RPMI7951 (cell line): ENCODE results near the gene NAV2. TPM values are rescaled to one million over a fixed set of nuclear protein-coding genes. Genes with fewer than 3 reads are reported as not detected.

ENCODE experiments used
- DNase-seq: peaks from one replicate; pipeline ENCODE4 v3.0.0-alpha.2; 2012; ENCODE audit warnings: low read depth
- total RNA-seq: library from RNA; depleted of rRNA; stranded (reverse); fragments of >200 nt; shearing (Covaris generic); gene quantifications from 2 replicates; pipeline ENCODE4 v1.2.3, GENCODE V29; 2014

Gene NAV2
- total RNA-seq, 1 experiment from 2014 or later: 7.1 TPM

DNA sequence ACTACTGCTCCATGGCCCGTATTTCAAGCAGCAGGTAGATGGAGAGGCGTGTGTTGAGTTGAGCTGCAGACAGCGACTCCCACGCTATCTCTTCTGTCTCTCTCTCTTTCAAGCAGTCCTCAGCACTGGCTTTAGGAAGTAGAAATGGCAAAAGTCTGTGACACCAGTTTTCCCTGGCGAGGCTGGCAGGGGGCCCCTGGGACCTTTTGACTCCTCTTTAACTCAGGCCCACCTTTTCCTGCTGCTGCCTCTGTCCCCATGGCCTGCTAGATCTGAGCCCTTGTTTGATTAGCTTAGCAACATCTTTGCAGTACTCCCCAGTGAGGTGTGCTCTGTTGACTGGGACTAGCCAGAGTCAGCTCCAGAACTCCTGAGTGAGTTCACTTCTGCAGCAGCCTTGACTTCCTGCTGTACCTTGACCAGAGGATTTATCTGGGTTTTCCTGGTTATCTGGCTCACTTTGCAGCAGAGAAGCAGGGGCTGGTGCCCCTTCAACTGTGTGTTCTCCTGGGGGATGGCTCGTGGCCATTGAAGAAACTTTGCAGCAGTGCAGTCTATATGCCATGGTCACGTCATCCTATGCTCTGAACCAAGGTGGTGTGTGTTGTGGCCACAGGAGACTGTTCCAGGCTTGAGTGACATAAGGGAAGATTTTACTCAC lies 263.8 kb downstream of the NAV2 start:
- no peak for DNase-seq

DNA sequence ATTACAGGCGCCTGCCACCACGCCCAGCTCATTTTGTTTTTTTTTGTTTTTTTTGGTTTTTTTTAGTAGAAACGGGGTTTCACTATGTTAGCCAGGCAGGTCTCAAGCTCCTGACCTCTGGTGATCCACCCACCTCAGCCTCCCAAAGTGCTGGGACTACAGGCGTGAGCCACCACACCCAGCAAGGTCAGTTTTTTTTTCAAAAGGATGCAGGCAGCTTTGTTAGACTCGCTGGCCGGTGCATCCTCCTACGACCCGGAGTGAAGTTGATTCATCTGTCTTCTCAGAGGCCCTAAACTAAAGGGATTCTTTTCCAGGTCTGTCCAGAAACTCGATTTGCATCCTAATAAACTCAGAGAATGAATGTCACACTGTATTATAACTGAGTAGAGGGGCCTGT lies 265.3 kb downstream of the NAV2 start:
- DNase-seq: no peak

DNA sequence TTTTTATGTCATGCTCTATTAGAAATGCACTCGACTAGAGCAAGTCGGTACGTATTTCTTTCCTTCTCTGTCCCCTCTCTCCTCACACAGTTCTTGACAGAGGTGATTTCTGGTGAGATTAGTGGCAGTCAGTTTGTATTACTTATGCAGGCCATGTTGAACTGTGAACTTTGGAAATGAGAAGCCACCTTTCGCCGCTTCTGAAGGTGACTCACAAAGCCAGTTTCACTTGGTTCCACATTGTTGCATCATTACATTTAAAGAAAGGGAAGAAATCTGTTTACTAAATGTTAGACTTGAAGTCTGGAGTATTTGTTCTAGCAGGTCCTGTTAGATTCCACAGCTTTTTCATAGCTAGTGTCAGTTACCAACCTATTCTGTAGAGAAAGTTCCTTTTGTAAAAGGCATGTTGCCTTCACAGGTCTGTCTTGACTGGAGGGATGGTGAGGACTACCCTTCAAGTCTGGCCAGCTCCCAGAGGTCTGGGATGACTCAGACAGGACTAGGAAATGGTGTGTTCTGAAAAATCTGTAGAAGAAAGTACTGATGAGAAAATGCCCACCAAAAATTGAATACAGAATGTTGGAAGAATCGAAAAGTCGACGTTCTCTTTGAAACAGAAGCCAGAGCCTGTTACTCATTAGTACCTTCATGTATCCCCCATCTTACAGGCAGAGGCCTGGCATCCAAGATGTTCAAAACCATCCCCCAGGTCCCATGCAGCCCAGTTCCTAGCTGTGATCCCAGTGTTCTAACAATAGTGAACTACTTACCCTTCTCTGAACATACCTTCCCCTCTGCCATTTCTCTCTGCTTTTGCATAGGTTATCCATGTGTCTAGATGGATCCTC lies 266.3 kb downstream of the NAV2 start:
- peak; percentile 72 for DNase-seq

DNA sequence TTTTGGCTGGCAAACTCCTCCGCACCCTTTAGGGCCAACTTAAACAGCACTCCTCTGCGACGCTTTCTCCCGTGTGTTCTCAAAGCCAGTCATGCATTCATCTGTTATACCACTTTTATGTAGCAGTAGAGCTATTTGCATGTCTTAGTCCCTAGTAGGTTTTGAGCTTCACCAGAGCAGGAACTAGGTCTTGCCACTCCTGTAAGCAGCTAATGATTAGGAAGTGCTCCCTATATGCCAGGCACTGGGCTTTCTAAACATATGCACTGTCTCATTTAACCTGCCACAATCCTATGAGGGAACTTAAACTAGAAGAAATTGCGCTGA lies 266.8 kb downstream of the NAV2 start:
- no peak for DNase-seq

DNA sequence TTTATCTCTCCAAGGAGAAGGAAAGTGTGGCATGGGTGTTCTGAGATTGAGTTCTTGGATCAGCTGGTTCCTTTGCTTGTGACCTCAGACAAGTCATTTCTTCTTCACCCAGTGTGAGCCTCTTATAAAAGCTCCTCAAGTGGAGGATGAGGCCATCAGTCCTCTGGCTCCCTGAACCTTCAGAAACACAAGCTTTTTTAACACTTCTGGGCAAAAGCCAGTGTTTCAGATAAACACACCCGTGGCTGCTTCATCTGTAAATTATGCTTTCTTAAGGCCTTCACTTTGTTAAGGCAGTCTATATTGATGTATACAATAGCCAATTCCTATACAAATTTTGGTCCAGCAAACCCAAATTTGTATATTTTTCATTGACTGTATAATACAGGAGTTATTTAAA lies 267.8 kb downstream of the NAV2 start:
- no peak for DNase-seq

DNA sequence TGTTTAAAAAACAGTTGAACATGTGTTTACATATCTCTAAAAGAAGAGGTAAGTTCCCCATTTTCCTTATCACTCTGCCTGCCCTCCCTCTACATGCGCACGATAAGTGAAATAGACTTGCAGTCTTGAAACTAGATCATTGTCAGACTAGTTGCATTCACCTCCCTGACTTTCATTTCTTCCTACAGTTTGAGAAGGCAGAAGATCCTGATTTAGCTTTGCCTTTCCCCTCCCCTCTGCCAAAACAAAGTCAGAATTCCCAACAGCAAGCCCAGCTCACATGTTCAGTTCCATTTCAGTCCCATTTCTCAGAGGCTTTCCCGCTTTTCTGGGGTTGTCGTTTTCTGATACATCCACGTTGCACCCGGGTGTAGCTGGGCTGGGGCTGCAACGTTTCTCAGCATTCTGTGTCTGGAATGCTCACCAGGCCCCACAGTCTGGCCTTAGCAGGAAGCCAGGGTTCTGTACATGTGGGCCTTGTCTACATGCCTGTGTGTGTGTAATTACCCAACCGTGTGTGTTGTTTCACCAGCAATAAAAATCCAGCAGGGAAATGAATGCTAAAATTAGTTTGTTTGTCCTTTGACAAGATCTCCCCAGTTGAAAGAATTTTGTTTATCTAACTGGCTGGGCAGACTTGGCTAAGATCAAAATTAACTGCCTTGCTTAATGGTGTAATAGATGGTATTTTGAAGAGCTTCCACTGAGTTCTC lies 268.5 kb downstream of the NAV2 start:
- DNase-seq: no peak

DNA sequence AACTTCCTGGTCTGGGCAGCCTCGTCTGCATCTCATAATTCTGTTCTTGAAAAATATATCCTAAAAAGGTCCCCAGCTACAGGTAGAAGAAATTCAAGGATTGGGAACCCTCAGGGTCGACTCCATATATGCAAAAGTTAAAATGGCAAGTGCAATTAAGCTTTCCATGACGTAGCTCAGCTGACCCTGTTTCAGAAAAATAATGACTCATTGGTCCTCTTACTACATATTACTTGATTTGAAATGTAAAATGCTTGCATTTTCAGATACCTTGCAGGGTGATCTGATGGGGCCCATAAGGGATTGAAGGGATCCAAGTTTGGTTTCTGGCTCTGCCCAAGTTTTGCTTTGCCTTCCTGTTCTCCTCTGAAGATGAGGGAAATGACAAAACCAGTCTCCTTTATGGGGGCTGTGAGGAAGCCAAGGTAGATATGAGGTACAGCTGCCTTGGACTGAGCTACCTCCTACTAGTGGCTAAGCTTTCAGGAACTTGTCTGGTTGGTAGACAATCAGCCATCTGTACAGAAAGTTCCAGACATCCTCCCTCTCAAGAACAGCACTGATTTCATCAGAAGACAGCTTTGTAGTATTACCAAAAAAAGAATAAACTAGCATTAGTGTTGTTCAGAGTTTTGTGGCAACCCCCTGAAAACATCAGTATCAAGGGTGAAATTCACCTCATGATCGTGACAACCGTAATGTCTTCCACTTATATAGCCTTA lies 270.3 kb downstream of the NAV2 start:
- no peak for DNase-seq

DNA sequence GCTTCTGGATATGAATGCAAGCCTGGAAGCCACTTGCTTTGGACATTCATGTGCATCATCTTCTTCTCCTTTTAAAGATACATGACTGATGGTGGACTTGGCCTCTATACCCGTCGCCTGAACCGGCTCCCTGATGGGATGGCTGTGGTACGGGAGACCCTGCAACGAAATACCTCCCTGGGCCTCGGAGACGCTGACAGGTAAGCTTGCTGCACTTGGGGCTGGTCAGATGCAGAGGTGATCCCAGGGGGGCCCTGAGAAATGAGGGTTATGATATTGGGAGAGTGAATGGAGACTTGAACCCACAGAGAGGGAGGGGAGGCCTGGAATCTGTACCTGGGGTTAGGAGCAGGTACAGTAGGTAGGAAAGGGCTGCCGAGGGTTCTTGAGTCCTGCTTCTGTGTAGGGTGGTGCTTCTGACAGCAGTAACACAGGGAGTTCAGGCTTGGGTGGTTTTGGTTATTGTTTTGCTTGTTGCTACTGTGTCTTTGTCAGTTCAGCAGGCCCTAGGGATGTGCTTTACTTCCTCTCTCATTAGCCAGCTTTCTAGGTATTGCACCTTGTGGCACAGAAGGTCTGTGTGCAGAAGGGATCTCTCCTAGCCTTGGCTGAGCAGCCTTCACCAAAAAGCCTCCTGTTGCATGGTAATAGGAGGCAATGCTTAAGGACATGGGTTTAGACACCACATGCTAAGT lies 271.6 kb downstream of the NAV2 start:
- no peak for DNase-seq

DNA sequence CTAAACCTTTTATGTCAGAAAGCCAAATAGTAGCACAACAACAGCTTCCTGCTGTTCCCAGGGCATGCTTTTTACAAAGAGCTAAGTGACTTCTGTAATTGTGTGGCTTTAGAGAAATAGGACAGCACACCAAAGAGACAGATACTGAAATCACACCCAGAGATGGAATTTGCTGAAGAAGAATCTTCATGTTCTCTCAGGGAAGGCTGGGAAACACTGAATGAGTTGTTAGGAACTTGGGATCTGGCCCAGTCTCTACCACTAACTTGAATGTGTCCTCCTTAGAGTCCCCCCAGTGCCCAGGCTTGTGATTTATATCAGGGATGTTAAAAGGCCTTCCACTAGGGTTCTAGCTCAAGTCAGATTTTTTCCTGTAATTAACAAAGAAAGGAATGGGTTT lies 272.5 kb downstream of the NAV2 start:
- no peak for DNase-seq

DNA sequence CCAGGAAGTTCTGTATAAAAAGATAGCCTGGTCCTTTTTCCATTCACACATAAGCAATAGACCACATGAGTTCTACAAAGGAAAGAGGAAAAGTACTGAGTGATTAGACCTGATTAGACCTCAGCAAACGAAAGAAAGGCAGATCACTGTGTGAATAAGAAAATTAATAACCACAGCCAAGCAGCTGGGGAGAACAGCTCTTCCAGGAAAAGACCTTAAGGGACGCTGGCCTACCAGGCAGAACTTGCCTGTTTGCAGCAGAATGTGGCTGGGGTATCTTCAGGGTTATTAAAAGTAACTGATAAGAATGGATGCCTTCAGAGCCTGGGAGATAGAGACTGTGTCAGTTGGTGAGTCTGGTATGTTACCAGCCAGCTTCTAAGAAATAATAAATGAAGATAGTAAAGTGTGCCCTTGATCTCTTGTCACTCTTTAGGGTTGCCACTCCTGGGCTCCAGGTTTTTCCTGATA lies 274.7 kb downstream of the NAV2 start:
- DNase-seq: no peak

DNA sequence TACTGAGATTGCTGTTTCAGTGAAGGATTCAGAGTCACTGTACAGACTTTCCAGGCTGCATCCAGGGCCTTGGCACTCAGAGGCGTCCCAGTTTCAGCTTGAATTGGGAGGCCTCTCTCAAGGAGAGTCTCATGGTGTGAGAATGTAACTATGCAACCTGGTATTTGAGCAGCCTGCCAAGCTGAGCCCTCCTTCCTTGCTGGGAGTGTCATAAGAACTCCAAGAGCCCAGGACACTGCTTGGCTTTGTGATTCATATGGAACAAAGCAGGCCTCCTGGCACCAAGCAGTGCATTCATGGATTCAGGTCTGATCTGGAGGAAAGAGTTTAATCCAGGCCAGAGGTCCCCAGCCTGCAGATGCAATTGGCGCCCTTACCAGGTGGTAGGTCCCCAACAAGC lies 276.0 kb downstream of the NAV2 start:
- DNase-seq: peak; percentile 13

DNA sequence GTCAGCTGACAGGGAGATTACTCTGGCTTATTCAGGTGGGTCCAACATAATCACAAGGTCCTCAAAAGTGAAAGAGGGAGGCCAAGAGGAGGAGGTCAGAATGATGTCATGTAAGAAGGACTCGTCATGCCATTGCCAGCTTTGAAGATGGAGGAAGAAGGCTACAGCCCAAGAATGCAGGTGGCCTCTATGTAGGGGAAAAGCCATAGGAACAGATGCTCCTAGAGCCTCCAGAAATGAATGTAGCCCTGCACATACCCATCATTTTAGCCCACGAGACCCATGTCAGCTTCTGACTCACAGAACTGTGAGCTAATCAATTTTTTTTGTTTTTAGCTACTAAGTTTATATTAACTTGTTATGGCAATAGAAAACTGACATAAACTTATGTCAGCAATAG lies 276.6 kb downstream of the NAV2 start:
- no peak for DNase-seq

DNA sequence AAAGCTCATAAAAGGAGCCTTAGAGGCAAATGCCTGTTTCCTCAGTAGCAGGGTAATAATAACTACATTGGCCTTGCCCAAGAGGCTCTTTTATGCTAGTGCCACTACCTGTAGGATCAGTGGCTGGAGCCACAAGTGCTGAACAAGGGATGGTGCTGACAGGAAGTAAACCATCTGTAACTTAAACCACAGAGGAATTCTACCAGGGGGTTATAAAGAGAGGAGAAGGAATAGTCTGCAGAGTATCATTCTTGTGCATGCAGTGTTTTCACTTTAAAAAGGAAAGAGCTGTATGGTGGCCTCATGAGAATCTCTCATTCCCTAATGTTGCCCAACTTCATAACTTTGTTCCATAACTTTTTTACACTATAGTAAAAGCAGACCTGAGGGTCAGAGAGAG lies 279.5 kb downstream of the NAV2 start:
- no peak for DNase-seq

DNA sequence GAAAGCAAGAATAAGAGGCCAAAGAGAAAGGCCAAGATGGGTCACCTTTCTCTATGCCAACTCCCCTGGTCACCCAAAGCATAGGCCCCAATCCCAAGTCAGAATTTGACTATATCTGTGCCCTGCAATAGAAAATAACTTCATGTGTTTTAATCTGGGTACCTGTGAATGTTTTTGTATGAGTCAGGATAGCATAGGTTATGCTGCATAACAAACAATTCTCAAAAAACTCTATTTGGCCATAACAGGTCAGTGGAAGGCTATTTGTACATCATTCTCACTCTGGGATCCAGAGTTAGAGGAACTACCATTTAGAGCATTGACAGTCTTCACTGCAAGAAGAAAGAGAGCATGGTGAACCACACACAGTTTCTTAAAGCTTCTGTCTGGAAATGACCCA lies 280.4 kb downstream of the NAV2 start:
- DNase-seq: no peak

DNA sequence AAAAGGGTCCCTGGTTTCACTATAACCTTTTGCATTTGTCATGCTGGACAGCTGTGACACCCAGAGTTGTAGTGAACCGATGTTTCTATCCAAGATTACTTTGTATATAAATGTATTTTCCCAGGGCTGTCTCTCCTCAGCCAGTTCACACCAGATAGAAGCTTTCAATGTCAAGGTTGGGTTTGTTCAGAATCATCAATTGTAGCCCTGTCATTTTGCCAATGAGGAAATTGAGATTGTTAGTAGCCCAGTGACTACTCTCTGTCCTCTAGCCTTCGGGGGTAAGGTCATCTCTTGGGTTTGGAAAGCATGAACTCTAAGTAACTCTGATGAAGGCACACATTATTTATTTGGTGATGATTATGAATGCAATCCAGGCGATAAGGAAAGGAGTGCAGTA lies 282.0 kb downstream of the NAV2 start:
- no peak for DNase-seq

DNA sequence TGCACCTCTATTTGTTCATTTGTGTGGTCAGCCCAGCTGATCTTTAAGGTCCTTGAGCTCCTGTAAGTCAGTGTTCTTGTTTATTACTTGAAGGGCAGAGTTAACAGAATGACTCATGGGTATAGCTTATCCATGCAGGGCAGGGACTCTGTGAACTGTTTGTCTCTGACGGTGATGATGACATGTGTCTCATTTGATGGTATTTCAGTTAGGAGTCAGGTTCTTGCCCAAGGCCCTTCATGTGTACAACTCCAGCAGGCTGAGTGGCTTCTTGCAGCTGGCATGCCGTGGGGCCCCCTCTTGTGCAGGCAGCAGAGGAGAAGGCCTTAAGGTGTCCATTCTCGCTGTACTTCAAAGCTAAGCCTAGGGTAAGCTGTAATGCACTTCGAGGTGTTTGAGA lies 282.5 kb downstream of the NAV2 start:
- peak; percentile 79 for DNase-seq

DNA sequence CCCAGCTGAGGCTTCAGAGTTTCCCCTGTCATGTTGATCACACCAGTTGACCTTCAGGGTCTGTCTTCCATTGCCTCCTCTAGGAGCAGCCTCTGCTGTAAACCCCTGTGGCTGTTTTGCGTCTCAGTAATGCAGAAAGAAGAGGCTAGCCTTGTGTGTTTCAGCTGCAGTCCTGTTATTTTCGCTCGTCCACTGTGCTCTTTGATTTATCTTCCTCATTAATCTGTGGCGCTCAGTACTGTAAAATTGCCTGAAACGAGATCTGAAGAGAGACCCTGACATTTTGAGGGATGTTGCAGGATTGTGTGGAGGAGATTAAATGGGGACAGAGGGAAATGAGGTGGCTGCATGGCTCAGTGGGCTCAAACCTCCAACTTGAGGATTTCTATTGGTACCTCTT lies 283.9 kb downstream of the NAV2 start:
- no peak for DNase-seq

DNA sequence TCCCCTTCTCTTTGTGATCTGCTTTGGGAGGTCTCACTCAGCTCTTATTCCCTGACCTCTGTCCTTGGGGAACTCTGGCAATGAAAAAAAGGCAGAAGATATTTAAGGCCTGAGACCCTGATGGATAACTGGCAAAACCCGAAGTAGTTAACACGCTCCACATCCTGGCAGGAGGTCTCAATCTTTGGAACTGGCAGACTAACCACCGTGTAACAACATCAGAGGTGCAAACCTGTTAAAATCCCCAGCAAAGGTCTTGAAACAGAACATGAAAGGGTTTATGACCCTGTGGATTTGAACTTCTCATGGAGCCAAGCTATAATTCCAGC lies 287.3 kb downstream of the NAV2 start:
- DNase-seq: no peak

DNA sequence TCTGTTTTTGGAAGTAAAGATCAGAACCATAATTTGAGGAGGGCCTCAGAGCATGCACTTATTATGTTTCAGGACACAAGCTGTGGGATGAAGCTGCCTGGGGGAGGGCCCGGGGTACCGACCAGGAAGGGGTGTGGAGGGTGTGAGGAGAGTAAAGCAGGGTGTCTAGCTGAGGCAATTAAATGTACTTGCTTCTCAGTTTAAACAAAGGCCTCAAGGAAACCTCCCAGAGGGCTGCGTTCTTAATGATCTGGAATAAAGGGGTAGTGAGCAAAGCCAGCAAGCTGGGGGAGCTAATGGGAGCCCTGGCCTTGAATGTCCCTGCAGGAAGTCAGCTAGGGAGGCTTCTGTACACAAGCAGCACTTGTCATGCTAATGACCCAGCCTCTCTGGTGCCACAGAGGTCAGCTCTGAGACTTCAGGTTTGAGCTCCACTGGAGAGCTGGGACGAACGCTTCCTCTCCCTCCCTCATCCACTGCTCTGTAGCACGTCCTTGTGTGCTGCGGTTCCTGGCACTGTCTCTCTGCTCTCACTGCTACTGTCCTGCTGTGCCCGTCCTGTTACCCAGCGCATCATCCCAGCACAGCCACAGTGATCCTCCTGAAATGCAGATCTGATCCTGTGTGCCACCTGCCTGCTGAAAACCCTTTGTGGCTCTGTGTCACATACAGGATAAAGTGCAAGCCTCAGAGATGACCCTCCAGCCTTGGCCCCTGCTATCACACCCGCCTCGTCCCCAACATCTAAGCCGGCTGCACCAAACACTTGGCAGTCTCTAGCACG lies 287.9 kb downstream of the NAV2 start:
- no peak for DNase-seq

DNA sequence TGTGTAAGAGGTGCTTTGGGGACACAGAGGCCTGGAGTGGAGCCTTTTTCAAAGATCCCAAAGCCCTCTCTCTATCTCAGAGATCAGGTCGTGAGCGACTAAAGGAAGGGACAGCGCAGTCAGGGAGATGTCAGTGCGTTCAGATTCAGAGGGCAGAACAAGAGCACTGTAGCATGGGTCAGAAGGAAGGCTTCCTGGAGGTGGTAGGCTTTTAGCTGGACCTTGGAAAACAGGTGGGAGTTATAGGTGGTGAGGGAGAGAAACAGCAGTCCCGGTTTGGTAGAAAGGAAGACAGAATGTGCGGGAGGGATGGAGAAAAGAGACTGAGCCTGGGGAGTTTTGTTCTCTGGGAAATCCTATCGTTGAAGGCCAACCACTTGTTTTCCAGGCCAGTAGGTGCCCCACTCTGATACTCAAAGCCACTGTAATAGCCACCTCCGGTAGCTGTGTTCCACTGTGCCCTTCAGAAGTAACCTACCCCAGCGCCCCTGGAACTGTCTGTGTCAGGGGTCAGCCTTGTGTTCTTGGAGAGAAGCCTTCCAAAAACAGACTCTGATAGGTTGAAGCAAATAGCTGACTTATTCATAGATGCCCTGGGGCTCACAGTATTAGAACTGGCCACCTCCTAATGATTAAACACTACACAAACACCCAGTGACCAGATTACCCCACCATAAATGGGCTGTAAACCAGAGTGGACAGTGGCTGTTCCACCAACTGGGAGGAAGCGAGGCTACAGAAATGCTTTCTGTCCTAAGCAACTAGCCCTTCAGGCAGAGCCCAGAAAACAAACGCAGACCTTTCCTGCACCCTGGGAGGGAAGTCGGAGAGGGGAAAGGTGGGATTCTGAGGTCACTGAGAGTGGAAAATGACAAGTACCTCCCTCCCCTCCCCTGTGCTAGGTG lies 289.9 kb downstream of the NAV2 start:
- no peak for DNase-seq
